Measurements from ENCODE around the gene MCL1. TPM values are rescaled to one million over a fixed set of nuclear protein-coding genes. Genes with fewer than 3 reads are reported as not detected.
A peak's percentile ranks its signal among the peaks of the same experiment; 100 is the strongest.
"Not testable (repeated sequence)": the region's sequence is repeated elsewhere in the genome, so short reads cannot be mapped to it uniquely, and the experiment has no call there.

The MCL1 gene
- total RNA-seq, result 257 to 268 TPM (median 262 TPM) in 3 replicates

- H3K27me3 Mint-ChIP-seq (ENCODE audit: low read depth), result no peaks in the 10 kb centered on the region
- no peak for TF ChIP-seq CTCF (IDR thresholded peaks at IDR 0.05; ENCODE audit: unreplicated experiment)
These were observed at the start of gene MCL1 for GRCh38 chr1:150579110-150579944. Gene MCL1, minus strand, starts transcription at chr1:150579610. Its CDS starts 80 bp downstream, at chr1:150579530.

DNA sequence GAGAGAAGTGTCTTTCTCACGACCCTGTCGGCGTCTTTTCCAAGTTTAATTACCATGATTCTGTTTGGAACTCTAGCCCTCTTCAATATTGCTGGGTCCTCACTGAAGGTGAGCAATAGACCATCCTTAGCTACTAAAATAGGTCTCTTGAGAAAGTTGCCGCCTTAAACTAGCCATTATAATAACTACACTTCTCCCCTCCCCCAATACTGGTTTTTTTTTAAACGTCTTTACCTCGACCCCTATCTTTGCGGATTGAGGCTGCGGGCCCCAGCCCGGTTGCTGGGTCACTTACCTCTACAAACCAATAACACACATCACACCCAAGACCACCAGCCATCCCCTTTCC, 49.3 kb upstream of the MCL1 start:
- no peak for TF ChIP-seq CTCF (IDR thresholded peaks at IDR 0.05; ENCODE audit: unreplicated experiment)
- Mint-ChIP-seq H3K27me3 (ENCODE audit: low read depth) (no peaks in the 10 kb centered on the region), H3K36me3 (peaks cover 25% of the 10 kb centered on the region), H3K4me3 (no peak overlapping the region), H3K4me1 (peaks cover 9% of the 10 kb centered on the region), H3K9me3 (no peaks in the 10 kb centered on the region), H3K27ac (no peak overlapping the region)
- no peak for DNase-seq (ENCODE audit: low spot score in 2 of 2, unreplicated experiment in 2 of 2)

More at GRCh38 chr1:150579110-150579944, at the start of gene MCL1:
- peak; percentile 75 to 88 for DNase-seq (ENCODE audit: low spot score in 2 of 2, unreplicated experiment in 2 of 2)
- H3K27ac Mint-ChIP-seq, result peak within 1 kb of the TSS; percentile 98
- H3K36me3 Mint-ChIP-seq, result peaks cover 30% of the 10 kb centered on the region
- H3K4me1 Mint-ChIP-seq, result peaks cover 44% of the 10 kb centered on the region
- H3K9me3 Mint-ChIP-seq, result no peaks in the 10 kb centered on the region
- peak within 1 kb of the TSS; percentile 98 for H3K4me3 Mint-ChIP-seq

DNA sequence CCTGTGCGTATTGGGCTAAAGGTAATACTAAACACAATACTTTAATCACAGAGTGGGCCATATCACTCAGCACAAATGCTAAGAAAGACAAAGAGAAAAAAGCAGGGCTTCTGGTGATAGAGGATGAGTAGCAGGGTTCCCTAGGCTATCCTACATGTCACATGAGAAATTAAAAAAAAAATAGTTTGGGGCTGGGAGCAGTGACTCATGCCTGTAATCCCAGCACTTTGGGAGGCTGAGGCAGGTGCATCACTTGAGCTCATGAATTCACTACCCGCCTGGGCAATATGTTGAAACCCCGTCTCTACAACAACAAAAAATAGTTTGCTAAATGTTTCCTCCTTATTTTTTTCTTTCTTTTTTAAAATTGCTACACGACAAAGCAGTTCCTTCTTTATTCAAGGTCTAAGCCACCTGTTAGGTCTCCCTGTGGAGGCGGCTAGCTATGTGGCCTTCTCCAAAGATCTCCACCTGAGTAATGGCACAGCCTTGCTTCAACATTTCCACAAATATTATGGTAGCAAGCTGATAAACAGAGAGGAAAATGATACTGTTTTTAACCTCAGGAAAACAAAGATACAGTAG, 48.5 kb upstream of the MCL1 start:
- Mint-ChIP-seq H3K4me1 (peaks cover 9% of the 10 kb centered on the region), H3K36me3 (peaks cover 30% of the 10 kb centered on the region), H3K27ac (peak overlapping the region; percentile 41)

DNA sequence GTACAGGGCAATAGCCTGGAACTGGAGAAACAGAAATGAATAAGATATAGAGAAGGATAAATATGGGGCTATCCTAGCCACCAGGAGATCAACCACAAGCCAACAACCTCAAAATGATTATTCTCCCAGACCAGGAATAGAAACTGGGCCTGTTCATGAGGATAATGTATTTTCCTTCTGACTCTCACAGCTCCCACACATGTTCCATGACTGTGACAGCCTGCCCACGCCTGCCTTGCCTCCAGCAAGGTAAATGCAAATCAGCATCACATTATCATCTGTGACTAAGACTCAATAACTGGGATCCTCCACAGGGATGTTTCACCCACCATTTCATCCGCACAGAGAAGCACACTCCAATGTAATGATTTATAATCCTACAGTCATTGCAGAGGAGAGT, 46.7 kb upstream of the MCL1 start:
- peaks cover 17% of the 10 kb centered on the region for H3K4me1 Mint-ChIP-seq
- H3K27ac Mint-ChIP-seq, result no peak overlapping the region
- peaks cover 37% of the 10 kb centered on the region for H3K36me3 Mint-ChIP-seq
- TF ChIP-seq CTCF (IDR thresholded peaks at IDR 0.05; ENCODE audit: unreplicated experiment), result no peak
- H3K4me3 Mint-ChIP-seq, result no peak overlapping the region
- no peaks in the 10 kb centered on the region for H3K27me3 Mint-ChIP-seq (ENCODE audit: low read depth)
- DNase-seq (ENCODE audit: low spot score in 2 of 2, unreplicated experiment in 2 of 2), result no peak
- no peaks in the 10 kb centered on the region for H3K9me3 Mint-ChIP-seq

More for the DNA sequence above, 48.5 kb upstream of the MCL1 start:
- no peak for TF ChIP-seq CTCF (IDR thresholded peaks at IDR 0.05; ENCODE audit: unreplicated experiment)
- Mint-ChIP-seq H3K9me3 (no peaks in the 10 kb centered on the region), H3K27me3 (ENCODE audit: low read depth) (no peaks in the 10 kb centered on the region), H3K4me3 (no peak overlapping the region)
- no peak for DNase-seq (ENCODE audit: low spot score in 2 of 2, unreplicated experiment in 2 of 2)

- H3K4me3 Mint-ChIP-seq; DNase-seq (ENCODE audit: low spot score in 2 of 2, unreplicated experiment in 2 of 2); H3K27me3 Mint-ChIP-seq (ENCODE audit: low read depth); H3K9me3 Mint-ChIP-seq: not testable (repeated sequence)
- peak overlapping the region; percentile 1 for H3K27ac Mint-ChIP-seq
- H3K4me1 Mint-ChIP-seq, result peaks cover 23% of the 10 kb centered on the region
- peaks cover 40% of the 10 kb centered on the region for H3K36me3 Mint-ChIP-seq
These were observed 45.1 kb upstream of the MCL1 start for GRCh38 chr1:150624546-150624945.

DNA sequence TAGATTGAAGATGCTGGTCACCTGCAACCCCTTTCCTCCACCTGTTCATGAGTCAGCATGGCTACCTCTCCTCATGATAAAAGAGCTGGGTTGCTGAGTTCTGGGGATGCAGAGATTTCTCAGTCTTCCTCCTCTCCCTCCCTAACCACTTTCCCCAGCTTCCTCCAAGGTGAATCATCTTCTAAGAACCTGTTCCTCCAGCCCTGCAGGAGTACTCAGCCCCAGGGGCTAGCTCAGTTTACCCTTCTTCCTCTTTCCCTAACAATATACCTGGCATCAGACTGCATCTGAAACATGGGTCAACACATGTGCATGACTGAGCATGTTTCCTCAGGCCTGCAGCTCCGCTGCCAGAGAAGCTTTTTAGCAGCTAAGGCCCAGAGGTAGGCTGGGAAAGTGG, 44.7 kb upstream of the MCL1 start:
- Mint-ChIP-seq H3K36me3 (peaks cover 44% of the 10 kb centered on the region), H3K4me1 (peaks cover 27% of the 10 kb centered on the region)
- not testable (repeated sequence) for H3K4me3 Mint-ChIP-seq; H3K27me3 Mint-ChIP-seq (ENCODE audit: low read depth); H3K9me3 Mint-ChIP-seq; DNase-seq (ENCODE audit: low spot score in 2 of 2, unreplicated experiment in 2 of 2); H3K27ac Mint-ChIP-seq

All from mesothelial cell of epicardium (in vitro differentiated cells).